ENCODE data around the gene WWOX.

WWOX gene

DNA sequence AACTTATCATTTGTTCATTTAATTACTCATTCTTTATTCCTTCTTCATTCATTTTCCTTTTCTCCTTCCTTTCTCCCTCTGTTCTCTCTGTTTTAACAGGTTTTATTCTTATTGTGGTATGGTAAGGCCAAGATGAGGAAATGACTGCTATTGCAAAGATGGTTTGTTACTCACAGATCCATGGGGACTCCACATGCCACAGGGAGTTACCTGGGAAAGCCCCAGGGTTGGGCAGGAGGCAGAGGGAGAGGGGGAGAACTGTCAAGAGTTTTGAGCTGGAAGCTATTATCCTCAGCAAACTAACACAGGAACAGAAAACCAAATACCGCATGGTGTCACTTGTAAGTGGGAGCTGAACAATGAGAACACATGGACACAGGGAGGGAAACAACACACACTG is 453.3 kb downstream of the WWOX start:
- DNase-seq = no peak

DNA sequence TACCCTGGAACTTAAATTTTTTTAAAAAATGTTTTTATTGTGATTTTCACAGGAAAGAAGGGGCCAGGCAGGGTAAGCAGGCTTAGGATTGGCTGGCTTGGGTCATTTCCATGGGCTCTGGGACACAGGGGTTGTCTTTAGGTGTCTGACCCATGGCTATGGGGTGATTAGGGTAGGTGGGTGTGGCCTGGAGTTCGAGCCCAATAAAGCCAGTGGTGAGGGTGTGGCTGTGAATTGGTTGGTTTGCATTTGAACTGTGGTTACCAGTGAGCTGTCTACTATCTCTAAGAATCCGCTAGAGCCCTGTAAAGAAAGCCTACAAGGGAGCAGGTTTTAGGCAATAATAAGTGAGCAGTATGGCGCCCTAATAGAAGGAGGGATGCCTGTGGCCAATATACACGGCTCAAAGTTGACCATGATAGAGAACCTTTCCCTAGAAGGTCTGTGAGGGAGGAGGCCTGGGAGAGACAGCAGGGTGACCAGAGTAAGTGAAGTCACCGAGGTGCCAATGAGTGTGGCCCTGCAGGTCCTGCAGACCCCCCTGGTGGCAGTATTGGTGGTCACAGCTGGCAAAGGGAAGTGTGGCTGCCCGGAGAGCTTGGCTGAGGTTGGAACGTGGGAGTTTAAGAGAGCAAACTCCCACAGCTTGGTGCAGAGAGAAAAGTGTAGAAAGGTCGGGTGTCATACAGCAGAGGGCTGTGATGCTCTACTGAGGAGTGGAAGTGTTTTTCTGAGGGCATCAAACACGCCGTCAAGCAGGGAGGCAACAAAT is 454.0 kb downstream of the WWOX start:
- no peak for DNase-seq

DNA sequence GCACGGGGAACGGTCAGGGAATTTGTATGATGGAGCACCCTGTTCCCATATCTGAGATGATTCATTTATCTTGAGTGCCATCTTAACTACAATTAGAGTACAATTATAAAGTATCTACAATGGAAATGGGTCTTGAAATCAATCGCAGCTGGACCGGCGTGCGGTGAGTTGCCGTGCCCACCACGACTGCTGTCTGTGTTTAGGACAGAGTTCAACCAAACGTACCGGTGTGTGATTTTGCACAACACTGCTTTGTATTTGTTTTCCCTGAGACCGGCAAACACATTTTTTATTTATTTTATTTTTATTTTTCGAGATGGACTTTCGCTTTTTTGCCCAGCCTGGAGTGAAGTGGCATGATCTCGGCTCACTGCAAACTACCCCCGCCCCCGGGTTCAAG is 457.0 kb downstream of the WWOX start:
- no peak for DNase-seq

DNA sequence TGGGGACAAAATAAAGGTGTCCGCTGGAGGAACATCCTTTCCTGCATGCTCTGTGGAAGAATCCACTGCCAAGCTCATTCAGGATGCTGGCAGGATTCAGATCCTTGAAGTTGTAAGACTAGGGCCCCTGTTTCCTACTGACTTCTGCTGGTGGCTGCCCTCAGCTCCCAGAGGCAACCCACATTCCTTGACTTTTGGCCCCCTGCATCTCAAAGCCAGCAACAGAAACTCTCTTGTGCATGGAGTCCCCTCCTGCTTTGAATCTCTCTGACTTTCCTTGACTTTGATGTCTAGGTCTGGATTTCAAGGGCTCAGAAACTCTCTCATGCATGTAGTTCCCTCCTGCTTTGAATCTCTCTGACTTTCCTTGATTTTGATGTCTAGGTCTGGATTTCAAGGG is 461.5 kb downstream of the WWOX start:
- no peak for DNase-seq

DNA sequence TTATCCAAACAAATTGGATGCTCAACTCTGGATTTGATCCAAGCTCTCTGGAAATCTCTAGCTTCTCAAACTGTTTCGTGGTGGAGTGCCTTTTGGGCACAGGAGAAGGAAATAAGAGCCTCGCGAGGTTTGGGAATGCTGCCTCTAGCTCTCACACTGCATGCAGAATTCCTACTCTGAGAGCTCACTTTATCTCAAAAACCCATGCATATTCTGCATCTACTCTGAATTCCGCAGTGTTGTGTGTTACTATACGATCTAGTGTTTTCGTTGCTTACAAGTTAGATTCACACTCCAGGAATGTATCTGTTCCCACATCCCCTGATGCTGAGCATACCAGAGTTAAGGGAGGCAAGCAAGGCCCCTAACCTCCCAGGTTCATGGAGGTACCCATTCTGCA is 462.7 kb downstream of the WWOX start:
- DNase-seq = no peak

DNA sequence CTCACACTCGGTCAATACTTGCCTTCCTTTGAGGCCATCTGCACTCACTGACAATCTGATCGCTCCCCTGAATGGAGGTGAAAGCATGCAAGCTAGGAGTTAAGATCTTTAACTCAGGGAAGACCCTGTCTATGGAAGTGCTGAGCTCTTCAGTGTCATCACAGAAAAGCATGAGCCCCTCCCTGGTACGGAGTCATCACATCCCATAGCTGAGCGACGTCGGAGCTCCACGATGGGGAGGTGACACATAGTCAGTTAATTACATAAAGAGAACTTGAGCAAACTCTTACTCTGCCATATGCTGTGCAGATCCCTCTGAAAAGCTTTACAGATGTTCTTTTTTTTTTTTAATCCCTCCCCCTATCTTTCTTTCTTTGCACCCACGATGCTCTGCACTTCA is 463.2 kb downstream of the WWOX start:
- DNase-seq = no peak

DNA sequence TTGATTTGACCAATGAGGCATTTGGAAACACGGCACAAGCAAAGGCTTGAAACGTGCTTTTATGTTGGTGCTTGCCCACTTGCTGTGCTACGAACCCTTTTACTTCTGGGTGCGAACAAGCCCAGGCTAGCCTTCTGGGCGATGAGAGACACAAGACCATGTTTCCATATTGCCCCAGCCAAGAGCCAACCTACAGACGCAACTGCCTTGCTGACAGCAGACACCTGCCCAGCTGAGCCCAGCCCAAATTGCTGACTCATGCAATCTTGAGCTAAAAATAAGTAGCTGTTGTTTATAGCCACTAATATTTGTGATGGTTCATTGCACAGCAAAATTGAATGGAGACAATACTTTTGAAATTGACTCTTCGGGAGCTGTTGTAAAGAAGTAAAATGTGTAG is 464.5 kb downstream of the WWOX start:
- DNase-seq = no peak

DNA sequence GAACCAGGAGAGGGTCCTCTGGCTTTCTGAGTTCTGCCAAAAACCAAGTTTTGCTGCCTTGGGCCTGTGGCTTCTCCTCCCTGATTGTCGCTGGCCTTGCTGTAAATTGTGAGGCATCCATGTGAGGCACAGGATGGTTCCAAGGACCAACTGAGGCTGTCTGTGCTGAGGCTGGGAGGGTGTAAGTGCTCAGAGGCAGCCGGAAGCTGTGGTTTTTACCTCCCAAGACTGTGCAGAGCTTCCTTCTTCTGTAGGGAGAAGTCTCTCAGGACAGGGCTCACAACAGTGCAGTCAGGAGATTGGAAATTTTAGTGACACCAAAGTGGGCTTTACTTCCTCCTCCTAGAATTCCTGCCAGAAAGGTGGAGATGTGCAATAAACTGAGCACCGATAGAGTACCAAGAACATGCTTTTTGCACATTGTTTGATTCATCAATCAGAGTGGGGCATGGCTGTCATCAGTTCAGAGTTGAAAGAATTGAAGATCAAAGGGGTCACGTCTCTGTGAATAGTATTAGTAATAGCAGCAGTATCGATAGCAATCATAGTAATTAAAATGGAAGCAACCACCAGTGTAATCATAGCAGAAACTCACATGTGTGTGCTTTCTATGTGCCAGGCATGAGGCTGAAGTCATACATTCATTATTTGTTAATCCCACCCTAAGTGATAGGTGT is 467.1 kb downstream of the WWOX start:
- DNase-seq = no peak

DNA sequence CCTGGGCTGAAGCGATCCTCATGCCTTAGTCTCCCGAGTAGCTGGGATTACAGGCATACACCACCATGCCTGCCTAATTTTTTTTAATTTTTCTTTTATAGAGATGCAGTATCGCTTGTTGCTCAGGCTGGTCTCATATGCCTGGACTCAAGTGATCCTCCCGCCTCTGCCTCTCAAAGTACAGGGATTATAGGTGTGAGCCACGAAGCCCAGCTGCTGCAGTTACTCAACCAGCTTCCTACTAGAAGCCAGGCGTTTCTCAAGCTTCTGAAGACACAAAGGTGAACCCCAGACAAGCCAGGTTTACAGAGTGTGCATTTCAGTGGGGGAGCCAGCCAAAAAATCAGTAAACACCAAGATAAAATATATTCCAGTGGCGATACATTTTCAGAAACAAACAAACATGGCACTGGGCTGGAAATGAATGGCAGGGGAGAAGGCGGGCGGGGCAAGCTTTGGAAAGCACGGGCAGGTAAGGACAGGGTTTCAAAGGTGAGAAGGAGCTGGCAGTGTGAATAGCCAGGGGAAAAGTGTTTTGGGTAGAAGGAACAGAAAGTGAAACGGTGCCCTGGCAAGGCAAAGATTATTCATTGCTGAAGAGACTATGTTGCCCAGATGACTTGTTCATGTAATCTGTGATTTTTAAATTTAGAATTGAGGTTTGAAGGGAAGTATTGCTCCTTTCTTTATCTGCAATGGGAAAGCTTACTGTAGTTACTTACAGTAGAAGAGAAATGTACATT is 471.1 kb downstream of the WWOX start:
- no peak for DNase-seq

DNA sequence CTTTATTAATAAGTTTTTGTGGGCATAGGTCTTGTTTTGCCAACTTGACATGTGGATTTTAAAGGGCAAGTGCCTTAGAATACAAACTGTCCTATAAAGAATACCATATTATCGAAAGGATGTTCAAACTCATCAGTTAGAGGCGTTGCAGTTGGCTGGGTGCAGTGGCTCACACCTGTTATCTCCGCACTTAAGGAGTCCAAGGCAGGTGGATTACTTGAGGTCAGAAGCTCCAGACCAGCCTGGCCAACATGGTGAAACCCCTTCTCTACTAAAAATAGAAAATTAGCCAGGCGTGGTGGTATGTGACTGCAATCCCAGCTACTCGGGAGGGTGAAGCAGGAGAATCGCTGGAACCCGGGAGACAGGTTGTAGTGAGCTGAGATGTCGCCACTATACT is 472.0 kb downstream of the WWOX start:
- no peak for DNase-seq

DNA sequence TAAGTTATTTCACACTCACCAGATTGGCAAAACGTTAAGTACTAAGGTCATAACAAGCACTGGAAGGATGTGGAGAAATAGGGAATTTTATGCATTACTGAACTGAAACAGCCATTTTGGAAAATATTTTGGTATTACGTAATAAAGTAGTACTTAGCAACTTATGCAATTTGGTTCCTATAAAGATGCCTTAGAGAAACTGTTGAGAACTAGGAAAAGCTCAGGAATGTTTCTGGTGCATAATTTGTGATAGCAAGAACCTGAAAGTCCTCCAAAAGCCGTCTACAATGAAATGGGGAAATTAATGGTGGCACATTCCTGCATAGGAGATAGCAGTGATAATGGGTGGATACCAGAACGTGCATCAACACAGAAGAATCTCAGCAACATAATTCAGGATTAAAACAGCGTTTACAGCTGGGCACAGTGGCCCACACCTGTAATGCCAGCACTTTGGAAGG is 472.5 kb downstream of the WWOX start:
- DNase-seq = no peak

DNA sequence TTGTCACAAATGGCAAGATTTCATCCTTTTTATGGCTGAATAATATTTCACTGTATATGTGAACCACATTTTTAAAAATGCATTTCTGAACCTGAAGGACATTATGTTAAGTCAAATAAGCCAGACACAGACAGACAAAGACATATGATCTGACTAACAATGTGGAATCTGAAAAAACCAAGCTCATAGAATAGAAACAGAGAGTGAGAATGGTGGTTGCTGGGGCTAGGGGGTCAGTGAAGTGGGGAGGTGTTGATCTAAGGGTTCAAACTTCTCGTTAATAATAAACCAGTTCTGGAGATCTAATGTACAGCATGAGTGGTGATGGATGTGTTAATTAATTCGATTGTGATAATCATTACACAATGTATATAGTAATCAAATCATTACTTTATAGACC is 475.1 kb downstream of the WWOX start:
- no peak for DNase-seq

DNA sequence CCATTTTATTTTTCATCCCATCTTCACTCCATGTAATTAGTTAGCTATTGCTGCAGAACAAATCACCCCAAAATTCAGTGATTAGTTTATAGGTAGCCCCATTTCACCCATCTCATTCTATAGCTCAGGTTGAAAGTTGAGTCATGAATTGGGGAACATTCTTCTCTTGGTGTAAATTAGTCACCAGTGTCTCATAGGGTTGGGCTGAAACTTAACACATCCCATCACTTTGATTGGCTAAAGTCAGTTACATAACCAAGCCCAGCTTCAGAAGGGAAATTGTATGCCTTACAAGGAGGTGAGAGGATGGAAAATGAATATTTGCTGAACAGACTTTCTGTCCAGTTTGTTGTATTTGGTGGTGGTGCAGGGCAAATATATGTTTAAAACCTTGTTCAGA is 477.5 kb downstream of the WWOX start:
- DNase-seq = no peak

DNA sequence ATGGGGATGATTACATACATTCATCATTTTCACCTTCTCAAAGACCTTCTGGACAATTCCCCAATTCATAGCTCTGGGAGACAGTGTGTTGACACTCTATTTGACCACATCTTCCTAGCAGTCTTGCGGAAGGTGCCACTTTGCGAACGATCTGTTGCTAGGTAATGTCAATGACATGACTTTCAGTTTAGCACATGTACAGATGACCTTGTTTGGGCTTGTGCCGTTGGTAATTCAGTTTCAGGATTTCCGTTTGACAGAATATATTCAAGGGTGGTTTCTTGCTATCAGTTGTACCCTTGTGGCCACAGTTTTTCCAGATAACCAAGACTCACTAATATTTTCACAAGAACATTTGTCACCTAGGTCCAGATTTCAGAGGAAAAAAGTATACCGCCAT is 478.2 kb downstream of the WWOX start:
- DNase-seq = peak in 1 of 2 donors; percentile 10

DNA sequence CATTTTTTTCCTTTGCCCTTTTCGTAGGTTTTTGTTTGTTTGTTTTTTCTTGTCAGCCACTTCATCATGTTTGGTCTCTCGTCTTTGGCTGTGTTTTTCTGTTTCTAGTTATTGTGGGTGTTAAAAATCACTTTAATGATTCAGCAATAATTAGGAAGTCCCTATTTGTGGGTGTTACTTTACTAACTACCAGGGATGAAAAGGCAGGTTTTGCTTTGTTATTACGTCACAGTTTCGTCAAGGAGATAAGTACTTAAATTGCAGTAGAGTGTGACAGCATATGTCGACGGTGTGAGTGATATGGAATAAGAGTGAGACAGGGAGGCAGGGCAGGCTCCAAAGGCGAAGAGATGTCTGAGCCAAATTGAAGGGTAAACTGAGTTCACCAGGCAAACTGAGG is 479.6 kb downstream of the WWOX start:
- no peak for DNase-seq

DNA sequence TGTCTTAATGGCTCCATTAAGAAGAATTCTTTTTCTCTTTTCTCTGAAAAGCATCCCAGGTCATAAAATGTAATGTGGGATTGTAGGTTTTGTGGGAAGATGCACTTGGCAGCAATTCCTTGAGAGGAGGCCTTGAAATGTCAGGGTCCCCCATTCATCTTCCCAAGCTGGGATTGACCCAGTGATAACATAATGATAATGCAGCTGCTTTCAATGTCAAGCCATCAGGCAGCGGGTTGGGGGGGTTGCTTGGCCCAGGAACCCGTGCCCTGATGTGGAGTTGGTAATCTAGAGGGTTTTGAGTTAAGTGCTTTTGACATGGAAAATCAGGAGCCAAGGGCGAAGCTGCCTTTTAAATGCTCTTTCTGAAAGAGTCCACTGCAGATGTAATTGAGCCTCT is 484.0 kb downstream of the WWOX start:
- no peak for DNase-seq

DNA sequence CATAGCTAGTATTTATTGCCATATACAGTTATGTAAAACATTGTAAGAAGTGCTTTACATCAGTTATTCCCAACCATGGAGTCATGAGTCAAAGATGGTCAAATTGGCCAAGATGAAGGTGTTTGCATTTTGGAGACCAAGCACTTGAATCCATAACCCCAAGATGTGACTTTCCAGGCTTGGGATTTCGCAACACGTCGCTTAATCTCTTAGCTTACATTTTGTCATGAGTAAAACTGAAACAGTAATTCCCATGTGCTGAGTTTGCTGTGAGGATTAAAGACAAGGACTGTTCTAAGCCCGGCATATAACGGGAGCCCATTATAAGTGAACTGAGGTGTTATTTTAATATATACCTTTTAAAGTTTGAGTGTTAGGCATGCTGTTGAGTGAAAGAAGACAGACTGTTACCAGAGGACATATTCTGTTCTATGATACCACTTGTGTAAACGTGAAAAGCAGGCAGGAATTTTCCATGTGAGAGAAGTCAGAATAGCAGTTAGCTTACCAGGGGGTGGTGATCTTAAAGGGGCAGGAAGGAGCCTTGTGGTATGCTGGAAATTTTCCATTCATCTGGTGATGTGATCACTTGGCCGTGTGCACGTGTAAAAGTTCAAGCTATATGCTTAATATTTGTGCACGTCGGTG is 484.9 kb downstream of the WWOX start:
- DNase-seq = no peak

DNA sequence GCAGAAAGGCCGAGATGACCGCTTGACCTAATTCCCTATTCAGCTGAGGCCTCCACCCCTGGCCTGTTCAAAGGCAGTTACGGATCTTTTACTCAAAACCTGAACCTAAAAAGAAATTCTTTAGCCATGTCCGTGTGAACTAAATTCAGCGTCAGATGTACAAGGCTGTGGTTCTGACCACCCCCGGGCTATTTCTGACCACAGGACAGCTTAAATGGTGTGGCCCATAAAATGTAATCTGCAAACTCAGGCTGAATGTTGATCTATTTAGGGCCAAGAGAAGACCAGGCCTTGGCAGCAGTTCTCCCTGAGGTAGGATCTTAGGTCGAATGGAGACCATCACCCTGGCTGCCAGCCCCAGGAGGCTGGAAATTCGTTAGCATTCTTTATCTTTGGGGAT is 485.5 kb downstream of the WWOX start:
- no peak for DNase-seq

DNA sequence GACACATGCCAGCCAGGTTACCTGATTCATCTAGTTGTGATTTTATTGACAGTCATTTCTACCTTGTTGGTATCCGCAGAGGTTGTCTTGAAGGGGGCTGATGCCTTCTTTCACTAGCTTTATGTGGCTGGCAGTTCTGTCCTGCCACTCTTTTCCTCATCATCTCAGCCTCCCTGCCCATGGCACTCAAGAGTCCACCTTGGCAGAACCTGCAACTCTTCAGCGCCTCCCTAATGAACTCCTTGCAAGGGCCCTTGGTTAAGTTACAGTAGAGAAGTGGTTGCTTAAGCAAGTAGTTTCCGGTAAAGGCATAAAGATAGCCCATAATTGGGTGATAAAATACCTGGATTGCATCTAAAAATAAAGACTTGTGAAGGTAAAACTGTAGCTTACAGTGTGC is 489.9 kb downstream of the WWOX start:
- DNase-seq = no peak

DNA sequence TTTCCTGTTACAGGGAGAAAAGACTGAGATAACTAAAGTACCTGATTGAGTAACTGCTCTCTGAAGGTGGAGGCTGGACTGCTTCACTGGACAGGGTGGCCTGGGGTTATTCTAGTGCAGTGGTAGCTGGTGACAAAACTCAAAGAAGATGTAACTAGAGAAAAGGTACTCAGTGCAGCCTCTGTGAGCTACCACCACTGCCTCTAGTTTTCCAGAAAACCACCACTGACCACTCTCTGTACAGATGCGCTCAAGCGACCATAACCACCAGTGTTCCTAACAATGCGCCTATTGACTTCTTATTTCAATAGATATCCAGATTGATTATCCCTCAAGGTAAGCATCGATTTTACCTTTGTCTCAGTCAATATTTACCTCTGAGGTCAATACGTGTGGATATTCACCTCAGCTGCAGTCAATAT is 492.2 kb downstream of the WWOX start:
- DNase-seq = no peak

DNA sequence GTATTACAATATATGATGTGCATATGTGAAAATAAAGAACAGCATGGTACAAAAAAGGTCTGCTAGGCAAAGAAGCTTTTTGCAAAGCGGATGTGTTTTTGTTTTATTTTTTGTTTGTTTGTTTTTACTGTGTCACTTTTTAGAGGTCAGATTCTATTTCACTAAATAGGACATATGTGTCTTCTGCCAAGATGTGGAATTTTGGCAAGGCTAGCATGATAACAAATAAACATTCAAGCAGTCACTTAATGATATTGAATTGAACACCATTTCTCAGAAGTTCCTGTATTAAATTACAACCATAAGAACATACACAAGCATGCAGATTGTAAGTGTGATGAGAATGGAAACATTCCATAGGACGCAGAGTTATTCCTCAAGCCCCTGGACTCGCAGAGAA is 492.7 kb downstream of the WWOX start:
- DNase-seq = no peak

DNA sequence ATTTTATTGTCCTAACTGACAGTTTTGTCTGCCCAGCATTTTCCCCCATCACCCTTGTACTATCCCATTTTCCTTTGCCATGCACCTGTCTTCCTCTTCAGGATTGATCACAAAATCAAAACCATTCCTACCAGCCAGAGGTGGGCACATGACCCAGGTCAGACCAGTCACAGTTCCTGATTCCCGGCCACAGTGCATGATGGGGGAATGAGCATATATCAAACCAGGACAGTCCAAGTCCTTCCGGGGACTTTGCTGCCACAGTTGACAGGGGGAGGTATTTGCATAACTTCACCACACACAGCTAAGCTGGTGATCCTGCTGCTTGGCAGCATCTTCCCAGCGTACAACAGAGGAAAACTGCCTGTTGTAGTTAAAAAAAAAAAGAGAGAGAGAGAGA is 493.9 kb downstream of the WWOX start:
- DNase-seq = no peak

DNA sequence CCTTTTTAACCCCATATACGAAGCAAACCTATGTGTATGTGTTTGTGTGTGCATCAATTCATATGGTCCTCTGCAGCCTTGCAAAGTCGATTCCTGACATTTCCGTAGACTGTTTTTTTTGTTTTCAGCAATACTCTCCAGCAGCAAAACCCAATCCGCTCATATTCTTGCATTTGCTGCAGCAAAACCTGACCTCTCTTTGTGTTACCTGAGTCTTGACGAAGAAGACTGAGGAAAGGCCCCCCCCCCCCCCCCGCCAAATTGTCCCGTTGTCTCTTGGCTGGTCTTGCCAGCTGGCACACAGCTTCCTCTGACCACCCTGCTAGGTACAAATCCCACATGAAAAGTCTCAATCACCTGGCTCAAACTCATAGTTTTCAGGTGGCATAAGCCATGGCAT is 494.7 kb downstream of the WWOX start:
- DNase-seq = no peak
